Activated T-helper 2 cell treated with anti-CD3 and anti-CD28 coated beads, Interferon-gamma antibody, Interleukin-2, Interleukin-4, amounts not matched to agents 10 μg/mL and 5 μg/mL and 100 μg/mL, durations not matched to agents 14 hours and 24 hours and 36 hours (primary cell): ENCODE results near the gene SLC7A11. TPM values are rescaled to one million over a fixed set of nuclear protein-coding genes. Genes with fewer than 3 reads are reported as not detected.
"Not testable (repeated sequence)": the region's sequence is repeated elsewhere in the genome, so short reads cannot be mapped to it uniquely, and the experiment has no call there.

ENCODE experiments used
- DNase-seq: peaks from one replicate; pipeline ENCODE4 v3.0.0; 2021; ENCODE audit warnings: low spot score
- H3K27ac Mint-ChIP-seq: one replicate; pipeline ENCODE4 v1.8.0; 2021; ENCODE audit warnings: mixed read lengths
- H3K27me3 Mint-ChIP-seq: one replicate; pipeline ENCODE4 v1.8.0; 2021; ENCODE audit warnings: low read depth, mixed read lengths
- H3K36me3 Mint-ChIP-seq: one replicate; pipeline ENCODE4 v1.8.0; 2021; ENCODE audit warnings: low read depth, mixed read lengths
- H3K4me1 Mint-ChIP-seq: one replicate; pipeline ENCODE4 v1.8.0; 2021; ENCODE audit warnings: low read depth, mixed read lengths
- H3K4me3 Mint-ChIP-seq: one replicate; pipeline ENCODE4 v1.8.0; 2021; ENCODE audit warnings: low read depth, mild to moderate bottlenecking, moderate library complexity, mixed read lengths
- H3K9me3 Mint-ChIP-seq: one replicate; pipeline ENCODE4 v1.8.0; 2021; ENCODE audit warnings: mixed read lengths
- intact Hi-C: fragments of 100-400 bp; cut with micrococcal nuclease; formaldehyde crosslinking; loops from one replicate; pipeline ENCODE4 v1.15.1; 2023
- total RNA-seq: library from RNA; stranded (reverse); gene quantifications from 2 replicates; pipeline ENCODE4 v1.2.3, GENCODE V29; 2022

Gene SLC7A11
- total RNA-seq, 1 donor from 2014 or later: 1.8 TPM

- Mint-ChIP-seq H3K4me3 (no peak overlapping the region), H3K9me3 (no peaks in the 10 kb centered on the region), H3K4me1 (peaks cover 6% of the 10 kb centered on the region), H3K36me3 (peaks cover 28% of the 10 kb centered on the region), H3K27me3 (no peaks in the 10 kb centered on the region), H3K27ac (no peak overlapping the region)
- DNase-seq: no peak
- intact Hi-C loops: no loop called here
These were observed 20.1 kb downstream of the SLC7A11 start for GRCh38 chr4:138222046-138222445.

DNA sequence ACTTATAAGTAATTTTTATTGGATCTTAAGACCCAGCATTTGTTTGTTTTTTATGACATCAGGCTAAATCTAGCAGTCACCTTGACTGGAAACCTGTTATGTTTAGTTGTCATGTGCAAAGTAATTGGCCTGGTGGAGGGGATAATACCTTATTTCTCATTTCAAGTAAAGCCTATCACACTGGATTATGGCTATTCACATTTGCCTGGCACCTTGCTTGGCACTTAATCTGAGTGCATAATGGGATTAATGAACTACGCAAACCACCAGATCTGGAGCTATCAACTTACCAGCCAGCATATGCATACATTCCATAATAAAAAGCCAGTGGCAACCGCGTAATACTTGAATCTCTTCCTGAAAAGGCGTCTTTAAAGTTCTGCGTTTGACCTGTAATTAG lies 23.2 kb downstream of the SLC7A11 start:
- Mint-ChIP-seq H3K36me3 (peaks cover 23% of the 10 kb centered on the region), H3K27me3 (no peaks in the 10 kb centered on the region), H3K9me3 (no peaks in the 10 kb centered on the region), H3K27ac (no peak overlapping the region), H3K4me3 (no peak overlapping the region), H3K4me1 (no peaks in the 10 kb centered on the region)
- DNase-seq: no peak
- intact Hi-C loops: no loop called here

- H3K4me3 Mint-ChIP-seq: no peak overlapping the region
- intact Hi-C loops: no loop called here
- no peaks in the 10 kb centered on the region for H3K9me3 Mint-ChIP-seq
- H3K4me1 Mint-ChIP-seq: no peaks in the 10 kb centered on the region
- no peak overlapping the region for H3K27ac Mint-ChIP-seq
- DNase-seq: no peak
- peaks cover 24% of the 10 kb centered on the region for H3K36me3 Mint-ChIP-seq
- no peaks in the 10 kb centered on the region for H3K27me3 Mint-ChIP-seq
These were observed 24.6 kb downstream of the SLC7A11 start for GRCh38 chr4:138217567-138217966.

DNA sequence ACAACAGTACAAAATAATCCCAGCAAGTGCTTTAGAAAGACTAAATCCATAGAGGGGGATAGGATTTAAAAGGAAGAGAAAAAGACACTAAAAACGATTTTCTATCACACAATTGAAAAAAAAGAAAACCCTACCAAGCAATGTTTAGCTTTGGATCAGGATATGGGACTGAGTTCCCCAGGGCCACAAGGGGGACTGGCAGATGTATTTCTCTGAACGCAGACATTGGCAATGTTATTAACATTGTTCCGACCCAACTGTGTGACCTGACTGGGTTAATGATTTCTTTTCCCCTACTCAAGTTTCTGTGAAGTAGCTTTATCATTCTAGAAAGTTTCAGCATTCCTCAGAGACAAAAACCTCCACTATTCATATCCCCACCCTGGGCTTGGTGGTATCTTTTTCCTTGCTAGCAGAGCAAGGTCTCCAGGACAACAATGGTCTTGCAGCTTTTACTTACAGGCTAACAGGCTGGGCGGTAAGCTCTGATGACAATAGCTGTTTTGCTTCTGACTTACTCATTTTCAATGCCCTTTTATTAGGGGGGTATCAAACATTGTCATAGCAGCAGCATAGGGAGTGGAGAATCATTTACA lies 25.8 kb downstream of the SLC7A11 start:
- no peaks in the 10 kb centered on the region for H3K9me3 Mint-ChIP-seq
- no peak overlapping the region for H3K27ac Mint-ChIP-seq
- H3K4me1 Mint-ChIP-seq: no peaks in the 10 kb centered on the region
- peaks cover 21% of the 10 kb centered on the region for H3K36me3 Mint-ChIP-seq
- DNase-seq: no peak
- H3K27me3 Mint-ChIP-seq: no peaks in the 10 kb centered on the region
- intact Hi-C loops: no loop called here
- H3K4me3 Mint-ChIP-seq: no peak overlapping the region

- H3K27ac Mint-ChIP-seq, DNase-seq, H3K9me3 Mint-ChIP-seq, H3K27me3 Mint-ChIP-seq, H3K4me3 Mint-ChIP-seq, H3K4me1 Mint-ChIP-seq, intact Hi-C loops: not testable (repeated sequence)
- H3K36me3 Mint-ChIP-seq: peaks cover 10% of the 10 kb centered on the region
These were observed 31.6 kb downstream of the SLC7A11 start for GRCh38 chr4:138210576-138210975.

DNA sequence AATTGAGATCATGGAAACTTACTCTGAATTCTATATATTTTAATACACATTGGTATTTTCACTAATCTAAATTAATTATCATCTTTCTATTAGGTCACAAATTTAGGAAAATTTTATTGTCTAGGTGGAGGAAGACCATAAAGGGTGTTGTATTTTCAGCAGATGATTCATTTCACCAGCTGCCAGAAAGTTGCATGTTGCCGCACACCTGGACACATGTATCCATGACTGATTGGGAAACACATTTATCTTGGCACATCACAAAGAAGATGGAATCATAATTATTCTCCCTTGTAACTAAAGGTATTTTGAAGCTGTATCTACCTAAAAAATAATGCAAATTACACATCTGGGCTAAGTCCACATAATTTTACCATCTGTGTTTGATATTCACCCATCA lies 33.1 kb downstream of the SLC7A11 start:
- H3K4me3 Mint-ChIP-seq: no peak overlapping the region
- H3K27me3 Mint-ChIP-seq: no peaks in the 10 kb centered on the region
- intact Hi-C loops: no loop called here
- H3K4me1 Mint-ChIP-seq: no peaks in the 10 kb centered on the region
- H3K27ac Mint-ChIP-seq: no peak overlapping the region
- H3K9me3 Mint-ChIP-seq: no peaks in the 10 kb centered on the region
- DNase-seq: no peak
- peaks cover 7% of the 10 kb centered on the region for H3K36me3 Mint-ChIP-seq

DNA sequence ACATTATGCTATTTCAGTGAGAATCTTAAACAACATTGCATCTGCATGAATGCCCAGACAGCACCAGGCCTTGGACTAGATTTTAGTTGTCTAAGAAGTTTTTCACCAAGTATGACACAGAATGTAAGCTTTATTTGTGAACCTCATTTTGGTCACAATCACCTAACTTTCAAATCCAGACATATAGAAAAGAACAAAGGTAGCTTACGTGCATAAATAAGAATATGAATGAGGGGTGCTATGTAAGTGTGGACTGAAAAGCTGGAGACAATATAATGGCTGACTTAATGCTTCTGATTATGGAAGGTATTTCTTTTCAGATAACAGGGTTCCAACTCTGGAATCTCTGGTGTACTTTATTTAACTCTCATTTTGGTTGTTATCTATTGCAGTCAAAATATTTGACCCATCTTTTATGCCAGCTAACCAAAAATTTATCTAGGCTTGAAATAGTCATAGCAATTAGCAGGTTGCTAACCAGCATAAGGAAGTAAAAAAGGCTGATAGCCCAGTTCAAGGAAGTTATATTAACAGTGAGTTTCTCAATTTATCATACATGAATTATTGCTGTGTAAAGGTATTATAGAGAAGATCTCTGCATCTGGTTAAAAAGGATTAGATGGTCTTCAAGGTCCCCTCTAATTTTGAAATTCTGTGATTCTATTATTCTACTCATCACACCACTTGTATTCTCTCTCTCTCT lies 36.5 kb downstream of the SLC7A11 start:
- intact Hi-C loops: no loop called here
- Mint-ChIP-seq H3K27me3 (no peaks in the 10 kb centered on the region), H3K36me3 (peaks cover 3% of the 10 kb centered on the region), H3K27ac (no peak overlapping the region), H3K9me3 (no peaks in the 10 kb centered on the region), H3K4me3 (no peak overlapping the region), H3K4me1 (no peaks in the 10 kb centered on the region)
- no peak for DNase-seq

- Mint-ChIP-seq H3K4me1 (peaks cover 3% of the 10 kb centered on the region), H3K27ac (no peak overlapping the region), H3K27me3 (no peaks in the 10 kb centered on the region), H3K36me3 (no peaks in the 10 kb centered on the region), H3K9me3 (no peaks in the 10 kb centered on the region), H3K4me3 (no peak overlapping the region)
- no peak for DNase-seq
- intact Hi-C loops: no loop called here
These were observed 37.6 kb downstream of the SLC7A11 start for GRCh38 chr4:138204507-138204906.

DNA sequence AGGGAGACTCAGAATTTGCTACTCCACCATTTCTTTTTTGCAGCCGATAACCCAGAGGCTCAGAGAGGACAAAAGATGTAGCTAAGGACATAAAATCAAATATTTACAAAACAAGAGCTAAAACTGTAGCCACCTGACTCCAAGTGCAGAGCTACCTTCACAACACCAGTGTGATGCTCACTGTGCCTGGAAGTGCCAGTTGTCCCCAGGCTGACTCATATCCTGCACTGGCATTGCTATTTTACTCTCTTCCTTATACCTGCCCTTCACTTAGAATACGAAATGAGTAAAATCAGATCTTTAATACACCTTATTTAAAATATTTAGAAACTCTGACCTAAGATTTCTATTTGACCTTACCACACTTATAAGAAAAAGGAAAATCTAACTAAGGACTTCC lies 39.5 kb downstream of the SLC7A11 start:
- intact Hi-C loops: no loop called here
- H3K4me1 Mint-ChIP-seq: peaks cover 3% of the 10 kb centered on the region

DNA sequence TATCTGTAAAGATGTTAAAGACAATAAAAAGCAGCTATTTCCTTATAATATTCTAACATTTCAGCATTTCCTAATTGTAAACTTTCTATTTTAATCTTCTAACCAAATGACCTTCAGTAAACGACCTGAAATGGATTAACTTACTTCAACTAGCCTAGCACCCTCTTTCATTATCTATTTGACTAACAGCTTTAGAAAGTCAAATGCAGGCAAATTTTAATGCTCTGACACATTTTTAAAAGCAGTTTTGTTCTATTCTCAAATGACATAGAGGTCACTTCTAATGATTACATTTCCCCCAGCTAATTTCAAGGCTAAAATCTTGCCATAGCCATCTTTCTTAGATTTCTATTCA lies 41.9 kb downstream of the SLC7A11 start:
- no peaks in the 10 kb centered on the region for H3K27me3 Mint-ChIP-seq
- H3K36me3 Mint-ChIP-seq: no peaks in the 10 kb centered on the region
- peaks cover 3% of the 10 kb centered on the region for H3K4me1 Mint-ChIP-seq
- H3K4me3 Mint-ChIP-seq: no peak overlapping the region
- no peaks in the 10 kb centered on the region for H3K9me3 Mint-ChIP-seq
- DNase-seq: no peak
- no peak overlapping the region for H3K27ac Mint-ChIP-seq
- intact Hi-C loops: no loop called here

More for the DNA sequence above, 39.5 kb downstream of the SLC7A11 start:
- no peaks in the 10 kb centered on the region for H3K9me3 Mint-ChIP-seq
- no peak for DNase-seq
- no peaks in the 10 kb centered on the region for H3K36me3 Mint-ChIP-seq
- H3K27ac Mint-ChIP-seq: no peak overlapping the region
- no peaks in the 10 kb centered on the region for H3K27me3 Mint-ChIP-seq
- no peak overlapping the region for H3K4me3 Mint-ChIP-seq

DNA sequence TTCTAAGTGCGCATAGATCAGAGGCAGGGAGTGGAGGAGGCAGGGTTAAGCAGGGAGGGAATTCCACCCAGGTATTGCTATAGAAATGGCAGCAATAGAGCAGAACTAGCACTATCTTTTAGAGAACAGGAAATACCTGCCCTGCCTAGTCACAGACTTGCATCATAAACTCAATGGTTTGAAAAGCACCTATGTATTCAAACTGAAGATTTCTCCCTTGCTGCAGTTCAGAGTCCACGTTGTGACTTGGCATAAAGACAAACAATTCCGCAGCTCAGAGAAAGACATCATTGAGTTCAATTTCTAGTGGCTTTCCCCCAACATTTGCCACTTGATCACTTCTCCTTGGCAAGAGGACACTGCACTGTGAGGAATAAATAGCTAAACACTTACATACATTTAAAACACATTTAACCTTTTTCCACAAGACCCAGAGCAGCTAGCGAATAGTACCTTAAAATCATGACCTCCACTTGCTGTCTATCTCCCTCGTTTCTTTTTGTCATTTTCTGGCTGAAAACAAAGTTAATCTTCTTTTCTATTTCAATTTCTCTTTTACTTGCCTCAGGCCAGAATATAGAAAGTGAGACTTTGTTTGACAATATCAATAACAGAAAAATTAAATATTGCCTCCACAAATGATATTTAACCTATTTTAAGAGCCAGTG lies 42.4 kb downstream of the SLC7A11 start:
- intact Hi-C loops: no loop called here
- Mint-ChIP-seq H3K27ac (no peak overlapping the region), H3K4me1 (peaks cover 3% of the 10 kb centered on the region)

GRCh38 chr4:138196153-138196552 lies 46.0 kb downstream of the SLC7A11 start:
- H3K9me3 Mint-ChIP-seq: no peaks in the 10 kb centered on the region
- DNase-seq: no peak
- intact Hi-C loops: no loop called here
- H3K36me3 Mint-ChIP-seq: no peaks in the 10 kb centered on the region
- H3K4me1 Mint-ChIP-seq: peaks cover 3% of the 10 kb centered on the region
- no peaks in the 10 kb centered on the region for H3K27me3 Mint-ChIP-seq
- no peak overlapping the region for H3K4me3 Mint-ChIP-seq
- H3K27ac Mint-ChIP-seq: no peak overlapping the region

More for the DNA sequence above, 42.4 kb downstream of the SLC7A11 start:
- H3K4me3 Mint-ChIP-seq: no peak overlapping the region
- H3K36me3 Mint-ChIP-seq: no peaks in the 10 kb centered on the region
- no peaks in the 10 kb centered on the region for H3K9me3 Mint-ChIP-seq
- H3K27me3 Mint-ChIP-seq: no peaks in the 10 kb centered on the region
- no peak for DNase-seq

DNA sequence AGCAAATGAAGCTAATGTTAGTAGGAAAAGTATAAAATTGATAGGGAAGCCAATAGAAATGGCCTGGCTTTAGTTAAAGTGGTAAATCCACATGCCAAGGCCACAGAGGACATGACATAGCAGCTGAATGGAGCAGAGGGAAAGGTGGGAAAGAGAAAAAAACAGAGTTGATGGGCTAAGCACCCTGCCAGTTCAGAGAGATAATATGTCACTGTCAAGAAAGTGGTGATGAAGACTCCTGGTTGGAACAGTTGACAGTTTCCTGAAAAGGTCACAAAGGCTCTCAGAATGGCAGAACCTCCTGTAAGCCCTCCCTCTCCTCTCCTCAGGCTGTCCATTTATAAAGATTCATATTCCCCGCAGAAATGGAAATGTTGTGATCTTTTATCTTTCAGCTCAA lies 48.2 kb downstream of the SLC7A11 start:
- H3K27me3 Mint-ChIP-seq: no peaks in the 10 kb centered on the region
- intact Hi-C loops: no loop called here
- H3K9me3 Mint-ChIP-seq: no peaks in the 10 kb centered on the region
- no peaks in the 10 kb centered on the region for H3K36me3 Mint-ChIP-seq
- H3K27ac Mint-ChIP-seq: no peak overlapping the region
- no peak overlapping the region for H3K4me3 Mint-ChIP-seq
- no peak for DNase-seq
- H3K4me1 Mint-ChIP-seq: no peaks in the 10 kb centered on the region
